OCI-LY3 (cell line): ENCODE data around the gene MDP1.

ENCODE experiments used
- H2AFZ ChIP-seq: fragments of 200-600, 300-600 bp; shearing (Covaris generic); 2 replicates; pipeline ENCODE4 v1.6.0; 2014; ENCODE audit warnings: antibody characterized with exemption, low read depth, low read length
- H3K27ac ChIP-seq: fragments of 200-600, 300-600 bp; sonication (generic); 2 replicates; pipeline ENCODE4 v1.5.1; 2014; ENCODE audit warnings: mild to moderate bottlenecking, low read length, moderate library complexity, mixed read lengths
- H3K27me3 ChIP-seq: fragments of 200-600, 300-600 bp; sonication (generic); 2 replicates; pipeline ENCODE4 v1.6.1; 2014; ENCODE audit warnings: low read depth, low read length, mixed read lengths
- H3K36me3 ChIP-seq: fragments of 200-600, 300-600 bp; sonication (generic); replicated peaks from 2 replicates; pipeline ENCODE3; 2014; ENCODE audit warnings: low read depth, low read length, mixed read lengths
- H3K4me1 ChIP-seq: fragments of 300-600, 200-600 bp; sonication (generic); 2 replicates; pipeline ENCODE4 v1.6.1; 2014; ENCODE audit warnings: low read length, mixed read lengths
- H3K4me2 ChIP-seq: fragments of 200-600, 300-600 bp; sonication (generic); 2 replicates; pipeline ENCODE4 v1.6.1; 2014; ENCODE audit warnings: low read length, mixed read lengths
- H3K4me3 ChIP-seq: fragments of 300-600, 200-600 bp; sonication (generic); 2 replicates; pipeline ENCODE4 v1.5.1; 2014; ENCODE audit warnings: antibody characterized with exemption, mild to moderate bottlenecking, low read length, moderate library complexity
- H3K79me2 ChIP-seq: fragments of 300-600, 200-600 bp; shearing (Covaris generic); 2 replicates; pipeline ENCODE4 v1.6.1; 2014; ENCODE audit warnings: mild to moderate bottlenecking, low read length, mixed read lengths
- H3K9ac ChIP-seq: fragments of 300-600, 200-600 bp; shearing (Covaris generic); 2 replicates; pipeline ENCODE4 v1.6.0; 2014; ENCODE audit warnings: mild to moderate bottlenecking, low read length, moderate library complexity
- H3K9me3 ChIP-seq: fragments of 200-600, 300-600 bp; shearing (Covaris generic); 2 replicates; pipeline ENCODE4 v1.6.1; 2014; ENCODE audit warnings: low read length, mixed read lengths; ENCODE audit not compliant: insufficient read depth
- H4K20me1 ChIP-seq: fragments of 200-600, 300-600 bp; sonication (generic); 2 replicates; pipeline ENCODE4 v1.6.1; 2016; ENCODE audit warnings: low read length, mixed read lengths; ENCODE audit not compliant: insufficient read depth
- EZH2phosphoT487 ChIP-seq: fragments of 200-600 bp; shearing (Covaris generic); IDR thresholded peaks from 2 replicates; pipeline ENCODE4 v1.6.1; 2018; ENCODE audit warnings: antibody characterized with exemption, mixed run types, low read depth
- TF ChIP-seq, protein P1 (sequence below): fragments of 200-600, 300-600 bp; sonication (generic); IDR thresholded peaks from 2 replicates; pipeline ENCODE4 v1.5.1; 2014; ENCODE audit warnings: antibody characterized with exemption, low read length, low read depth

MDP1 gene

DNA sequence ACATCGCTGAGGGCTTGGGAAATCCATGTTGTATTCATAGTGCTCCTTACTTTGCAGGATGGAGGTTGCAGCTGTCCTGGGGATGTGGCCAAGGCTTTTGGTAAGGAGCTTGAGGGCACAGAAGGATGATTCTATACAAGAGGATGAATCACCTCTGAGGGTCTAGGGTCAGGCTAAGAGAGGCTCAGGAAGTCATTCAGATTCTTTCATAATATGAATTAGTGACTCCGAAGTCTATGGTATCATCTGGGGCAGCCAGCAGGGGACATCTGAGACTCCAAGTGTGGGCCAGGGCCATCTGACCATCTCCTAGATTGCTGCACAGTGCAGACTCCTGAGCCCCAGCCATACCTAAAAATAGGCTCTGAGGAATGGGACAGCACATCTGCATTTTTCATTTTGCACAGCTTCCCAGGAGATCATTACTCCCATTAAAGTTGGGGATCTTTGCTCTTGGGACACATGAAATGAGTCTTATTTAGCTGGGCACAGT, 21.6 kb upstream of the MDP1 start:
- H3K27ac ChIP-seq, result no peak overlapping the region

DNA sequence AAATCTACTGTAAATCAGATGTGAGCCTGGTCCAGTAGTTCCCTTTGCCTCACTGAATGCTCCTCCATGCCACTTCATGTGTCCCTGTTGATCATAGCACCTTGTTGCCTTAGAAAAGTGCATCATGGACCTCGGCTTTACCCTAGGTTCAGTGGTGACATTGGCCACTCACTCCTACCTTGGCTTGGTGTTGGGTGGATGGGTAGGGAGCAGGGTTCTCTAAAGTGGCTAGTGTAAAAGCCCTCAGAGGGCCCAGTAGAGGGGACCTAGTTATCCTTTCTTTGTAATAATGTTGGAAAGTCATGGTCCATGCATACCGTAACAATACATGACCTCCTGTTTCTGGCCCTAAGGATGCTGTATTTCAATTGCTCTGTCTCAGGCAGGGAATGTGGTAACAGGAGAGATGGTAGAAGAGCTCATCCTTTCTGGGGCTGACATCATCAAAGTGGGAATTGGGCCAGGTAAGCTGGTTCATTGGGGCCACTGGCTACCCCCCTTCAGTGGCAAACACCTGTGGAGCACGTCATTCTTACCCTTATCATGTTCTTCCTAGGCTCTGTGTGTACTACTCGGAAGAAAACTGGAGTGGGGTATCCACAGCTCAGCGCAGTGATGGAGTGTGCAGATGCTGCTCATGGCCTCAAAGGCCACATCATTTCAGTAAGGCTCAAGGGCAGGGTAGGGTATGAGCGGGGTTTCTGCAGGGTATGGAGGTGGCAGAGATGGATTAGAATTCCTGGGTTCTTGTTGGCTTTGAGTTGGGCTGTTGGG, 21.0 kb upstream of the MDP1 start:
- peaks cover 12% of the 10 kb centered on the region for H3K79me2 ChIP-seq
- H3K9me3 ChIP-seq, result no peaks in the 10 kb centered on the region
- peaks cover 12% of the 10 kb centered on the region for H3K4me1 ChIP-seq
- H3K9ac ChIP-seq, result no peak overlapping the region
- H2AFZ ChIP-seq, result no peak overlapping the region
- H3K36me3 ChIP-seq, result peaks cover 48% of the 10 kb centered on the region
- TF ChIP-seq EZH2phosphoT487, result no peak
- TF ChIP-seq, protein P1, sequence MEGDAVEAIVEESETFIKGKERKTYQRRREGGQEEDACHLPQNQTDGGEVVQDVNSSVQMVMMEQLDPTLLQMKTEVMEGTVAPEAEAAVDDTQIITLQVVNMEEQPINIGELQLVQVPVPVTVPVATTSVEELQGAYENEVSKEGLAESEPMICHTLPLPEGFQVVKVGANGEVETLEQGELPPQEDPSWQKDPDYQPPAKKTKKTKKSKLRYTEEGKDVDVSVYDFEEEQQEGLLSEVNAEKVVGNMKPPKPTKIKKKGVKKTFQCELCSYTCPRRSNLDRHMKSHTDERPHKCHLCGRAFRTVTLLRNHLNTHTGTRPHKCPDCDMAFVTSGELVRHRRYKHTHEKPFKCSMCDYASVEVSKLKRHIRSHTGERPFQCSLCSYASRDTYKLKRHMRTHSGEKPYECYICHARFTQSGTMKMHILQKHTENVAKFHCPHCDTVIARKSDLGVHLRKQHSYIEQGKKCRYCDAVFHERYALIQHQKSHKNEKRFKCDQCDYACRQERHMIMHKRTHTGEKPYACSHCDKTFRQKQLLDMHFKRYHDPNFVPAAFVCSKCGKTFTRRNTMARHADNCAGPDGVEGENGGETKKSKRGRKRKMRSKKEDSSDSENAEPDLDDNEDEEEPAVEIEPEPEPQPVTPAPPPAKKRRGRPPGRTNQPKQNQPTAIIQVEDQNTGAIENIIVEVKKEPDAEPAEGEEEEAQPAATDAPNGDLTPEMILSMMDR, result no peak
- H3K4me3 ChIP-seq, result no peak overlapping the region
- peaks cover 3% of the 10 kb centered on the region; the same call in 1 of the 2 replicates for H4K20me1 ChIP-seq
- no peak overlapping the region for H3K4me2 ChIP-seq
- no peak overlapping the region for H3K27ac ChIP-seq
- H3K27me3 ChIP-seq, result no peaks in the 10 kb centered on the region

More for the DNA sequence above, 21.6 kb upstream of the MDP1 start:
- Histone ChIP-seq H3K36me3 (peaks cover 48% of the 10 kb centered on the region), H4K20me1 (peaks cover 5% of the 10 kb centered on the region; the same call in 1 of the 2 replicates), H3K9ac (no peak overlapping the region), H2AFZ (no peak overlapping the region), H3K9me3 (no peaks in the 10 kb centered on the region), H3K4me3 (no peak overlapping the region), H3K4me1 (peaks cover 12% of the 10 kb centered on the region), H3K79me2 (peaks cover 9% of the 10 kb centered on the region), H3K27me3 (no peaks in the 10 kb centered on the region), H3K4me2 (no peak overlapping the region)
- TF ChIP-seq, protein P1, result no peak
- no peak for TF ChIP-seq EZH2phosphoT487

DNA sequence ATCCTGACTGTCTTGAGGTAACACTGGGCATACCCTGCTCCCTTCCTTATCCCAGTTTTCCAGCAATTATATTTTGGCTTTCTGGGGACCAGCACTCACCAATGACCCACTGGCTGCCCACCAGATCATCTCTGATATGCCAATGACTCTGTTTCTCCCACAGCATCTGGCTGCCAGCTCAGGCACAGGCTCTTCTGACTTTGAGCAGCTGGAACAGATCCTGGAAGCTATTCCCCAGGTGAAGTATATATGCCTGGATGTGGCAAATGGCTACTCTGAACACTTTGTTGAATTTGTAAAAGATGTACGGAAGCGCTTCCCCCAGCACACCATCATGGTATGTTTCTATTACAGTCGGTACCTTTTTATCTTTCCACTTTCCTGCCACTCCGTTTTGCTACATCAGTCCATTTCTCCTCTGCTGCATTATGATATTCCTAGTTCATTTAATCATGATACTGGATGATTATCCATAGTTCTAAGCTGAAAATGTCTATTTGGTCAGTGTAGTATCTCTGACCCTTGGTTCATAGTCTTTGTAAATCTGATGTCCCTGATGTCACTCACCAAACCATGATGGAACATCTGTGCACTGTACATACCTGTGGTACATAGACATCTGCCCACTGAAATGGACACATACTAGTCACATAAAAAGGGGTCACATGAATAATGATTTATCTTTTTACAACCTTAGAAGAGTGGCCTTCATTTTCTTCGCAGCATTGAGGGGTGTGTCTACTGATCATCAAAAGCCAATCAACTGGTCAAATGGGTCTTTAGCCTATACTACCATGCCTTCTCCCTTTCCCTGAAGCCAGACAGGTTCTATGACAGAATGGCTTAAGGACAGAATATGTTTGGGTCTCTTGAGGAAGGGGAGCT, 20.2 kb upstream of the MDP1 start:
- no peak for TF ChIP-seq EZH2phosphoT487
- TF ChIP-seq, protein P1, result no peak
- peaks cover 20% of the 10 kb centered on the region for H3K79me2 ChIP-seq

More for the DNA sequence above, 20.2 kb upstream of the MDP1 start:
- H3K9me3 ChIP-seq, result no peaks in the 10 kb centered on the region
- no peak overlapping the region for H3K9ac ChIP-seq
- no peaks in the 10 kb centered on the region for H4K20me1 ChIP-seq
- no peak overlapping the region for H3K27ac ChIP-seq
- peaks cover 10% of the 10 kb centered on the region for H3K4me1 ChIP-seq
- H3K4me2 ChIP-seq, result no peak overlapping the region
- H2AFZ ChIP-seq, result no peak overlapping the region
- H3K36me3 ChIP-seq, result peaks cover 46% of the 10 kb centered on the region
- H3K27me3 ChIP-seq, result no peaks in the 10 kb centered on the region
- no peak overlapping the region for H3K4me3 ChIP-seq
